SK-N-SH treated with all-trans-retinoic acid at 6 μM for 48 hours (cell line): Measurements from ENCODE around the gene MCM9.

Source experiments
- ATAC-seq: fragments of 200-7000 bp; cut with Tn5 transposase; 3 replicates; pipeline ENCODE4 v1.9.1; 2020; ENCODE audit warnings: mild to moderate bottlenecking, moderate library complexity
- ARNTL ChIP-seq: fragments of 450-650 bp; formaldehyde crosslinking; IDR thresholded peaks from 2 replicates; pipeline ENCODE4 v1.5.0; 2020; ENCODE audit warnings: low read depth, mild to moderate bottlenecking, moderate library complexity, borderline replicate concordance
- CSDC2 ChIP-seq: fragments of 250-450 bp; sonication (Bioruptor Pico); IDR thresholded peaks from 2 replicates; pipeline ENCODE4 v1.5.0; 2020; ENCODE audit warnings: mild to moderate bottlenecking, moderate library complexity
- ESRRG ChIP-seq: fragments of 250-450 bp; sonication (Bioruptor Pico); IDR thresholded peaks from 2 replicates; pipeline ENCODE4 v1.6.1; 2021; ENCODE audit warnings: mild to moderate bottlenecking
- GLIS3 ChIP-seq: fragments of 250-450 bp; sonication (Bioruptor Pico); IDR thresholded peaks from 2 replicates; pipeline ENCODE4 v1.5.0; 2020; ENCODE audit warnings: mild to moderate bottlenecking, moderate library complexity
- ISL1 ChIP-seq: fragments of 250-450 bp; sonication (Bioruptor Pico); IDR thresholded peaks from 2 replicates; pipeline ENCODE4 v2.1.2; 2022; ENCODE audit warnings: mild to moderate bottlenecking, moderate library complexity
- OSR1 ChIP-seq: fragments of 250-450 bp; sonication (Bioruptor Pico); IDR thresholded peaks from 2 replicates; pipeline ENCODE4 v1.8.0; 2022; ENCODE audit warnings: moderate library complexity, mild to moderate bottlenecking, inconsistent platforms
- PPARA ChIP-seq: fragments of 250-450 bp; sonication (Bioruptor Pico); IDR thresholded peaks from 2 replicates; pipeline ENCODE4 v1.5.0; 2020; ENCODE audit warnings: mild to moderate bottlenecking, borderline replicate concordance
- RARB ChIP-seq: fragments of 250-450 bp; sonication (Bioruptor Pico); IDR thresholded peaks from 2 replicates; pipeline ENCODE4 v1.8.0; 2021; ENCODE audit warnings: mild to moderate bottlenecking, moderate library complexity
- SNAI2 ChIP-seq: fragments of 250-450 bp; sonication (Bioruptor Pico); IDR thresholded peaks from 2 replicates; pipeline ENCODE4 v1.5.0; 2020; ENCODE audit warnings: mild to moderate bottlenecking, moderate library complexity
- TCF4 ChIP-seq: fragments of 250-450 bp; sonication (Bioruptor Pico); IDR thresholded peaks from 2 replicates; pipeline ENCODE4 v1.8.0; 2021; ENCODE audit warnings: mild to moderate bottlenecking, moderate library complexity, borderline replicate concordance
- TOX ChIP-seq: fragments of 250-450 bp; sonication (Bioruptor Pico); IDR thresholded peaks from 2 replicates; pipeline ENCODE4 v1.8.0; 2021; ENCODE audit warnings: mild to moderate bottlenecking, moderate library complexity, borderline replicate concordance
- ZC3H10 ChIP-seq: fragments of 250-450 bp; sonication (Bioruptor Pico); IDR thresholded peaks from 2 replicates; pipeline ENCODE4 v1.5.1; 2021; ENCODE audit warnings: mild to moderate bottlenecking, moderate library complexity
- ZFP3 ChIP-seq: fragments of 250-450 bp; sonication (Bioruptor Pico); IDR thresholded peaks from 2 replicates; pipeline ENCODE4 v1.5.0; 2020; ENCODE audit warnings: mild to moderate bottlenecking, moderate library complexity
- ZFP30 ChIP-seq: fragments of 450-650 bp; formaldehyde crosslinking; IDR thresholded peaks from 2 replicates; pipeline ENCODE4 v1.5.0; 2022; ENCODE audit warnings: mild to moderate bottlenecking, moderate library complexity
- ZNF70 ChIP-seq: fragments of 450-650 bp; formaldehyde crosslinking; IDR thresholded peaks from 2 replicates; pipeline ENCODE4 v1.5.0; 2020; ENCODE audit warnings: mild to moderate bottlenecking, moderate library complexity
- ZNF8 ChIP-seq: fragments of 450-650 bp; formaldehyde crosslinking; IDR thresholded peaks from 2 replicates; pipeline ENCODE4 v1.5.0; 2020; ENCODE audit warnings: mild to moderate bottlenecking, moderate library complexity
- TF ChIP-seq, protein P1 (sequence below): fragments of 250-450 bp; sonication (Bioruptor Pico); IDR thresholded peaks from 2 replicates; pipeline ENCODE4 v1.8.0; 2020; ENCODE audit warnings: mild to moderate bottlenecking, moderate library complexity, borderline replicate concordance
- TF ChIP-seq, protein P2 (sequence below): fragments of 250-450 bp; sonication (Bioruptor Pico); IDR thresholded peaks from 2 replicates; pipeline ENCODE4 v1.5.1; 2021; ENCODE audit warnings: mild to moderate bottlenecking, moderate library complexity
- TF ChIP-seq, protein P3 (sequence below): fragments of 250-450 bp; sonication (Bioruptor Pico); IDR thresholded peaks from 2 replicates; pipeline ENCODE4 v1.8.0; 2021; ENCODE audit warnings: low read depth, mild to moderate bottlenecking, moderate library complexity, borderline replicate concordance
- TF ChIP-seq, protein P4 (sequence below): fragments of 250-450 bp; sonication (Bioruptor Pico); IDR thresholded peaks from 2 replicates; pipeline ENCODE4 v1.5.1; 2020; ENCODE audit warnings: low read depth, mild to moderate bottlenecking, moderate library complexity

Gene MCM9

DNA sequence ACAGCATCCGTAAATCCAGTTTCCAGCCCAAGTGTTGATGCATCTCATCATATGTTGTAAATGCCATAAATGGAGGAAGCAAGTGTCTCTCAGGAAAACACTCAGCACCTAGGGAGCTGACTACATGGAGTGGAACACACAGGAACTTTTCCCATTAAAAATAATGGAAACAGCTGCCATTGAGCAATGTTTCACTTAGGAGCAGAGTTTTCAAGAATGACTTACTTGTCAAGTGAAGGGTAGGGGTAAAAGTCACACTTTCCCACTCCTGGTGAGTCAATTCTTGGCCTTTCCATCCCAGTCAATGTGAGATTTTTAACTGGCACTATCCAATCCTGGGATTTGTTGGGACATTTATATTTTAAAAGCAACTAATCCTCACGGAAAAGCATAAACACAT, 160.4 kb downstream of the MCM9 start (continued):
- TF ChIP-seq, protein P1, sequence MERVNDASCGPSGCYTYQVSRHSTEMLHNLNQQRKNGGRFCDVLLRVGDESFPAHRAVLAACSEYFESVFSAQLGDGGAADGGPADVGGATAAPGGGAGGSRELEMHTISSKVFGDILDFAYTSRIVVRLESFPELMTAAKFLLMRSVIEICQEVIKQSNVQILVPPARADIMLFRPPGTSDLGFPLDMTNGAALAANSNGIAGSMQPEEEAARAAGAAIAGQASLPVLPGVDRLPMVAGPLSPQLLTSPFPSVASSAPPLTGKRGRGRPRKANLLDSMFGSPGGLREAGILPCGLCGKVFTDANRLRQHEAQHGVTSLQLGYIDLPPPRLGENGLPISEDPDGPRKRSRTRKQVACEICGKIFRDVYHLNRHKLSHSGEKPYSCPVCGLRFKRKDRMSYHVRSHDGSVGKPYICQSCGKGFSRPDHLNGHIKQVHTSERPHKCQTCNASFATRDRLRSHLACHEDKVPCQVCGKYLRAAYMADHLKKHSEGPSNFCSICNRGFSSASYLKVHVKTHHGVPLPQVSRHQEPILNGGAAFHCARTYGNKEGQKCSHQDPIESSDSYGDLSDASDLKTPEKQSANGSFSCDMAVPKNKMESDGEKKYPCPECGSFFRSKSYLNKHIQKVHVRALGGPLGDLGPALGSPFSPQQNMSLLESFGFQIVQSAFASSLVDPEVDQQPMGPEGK (CRISPR knock-in tag) = no peak
- TF ChIP-seq, protein P2, sequence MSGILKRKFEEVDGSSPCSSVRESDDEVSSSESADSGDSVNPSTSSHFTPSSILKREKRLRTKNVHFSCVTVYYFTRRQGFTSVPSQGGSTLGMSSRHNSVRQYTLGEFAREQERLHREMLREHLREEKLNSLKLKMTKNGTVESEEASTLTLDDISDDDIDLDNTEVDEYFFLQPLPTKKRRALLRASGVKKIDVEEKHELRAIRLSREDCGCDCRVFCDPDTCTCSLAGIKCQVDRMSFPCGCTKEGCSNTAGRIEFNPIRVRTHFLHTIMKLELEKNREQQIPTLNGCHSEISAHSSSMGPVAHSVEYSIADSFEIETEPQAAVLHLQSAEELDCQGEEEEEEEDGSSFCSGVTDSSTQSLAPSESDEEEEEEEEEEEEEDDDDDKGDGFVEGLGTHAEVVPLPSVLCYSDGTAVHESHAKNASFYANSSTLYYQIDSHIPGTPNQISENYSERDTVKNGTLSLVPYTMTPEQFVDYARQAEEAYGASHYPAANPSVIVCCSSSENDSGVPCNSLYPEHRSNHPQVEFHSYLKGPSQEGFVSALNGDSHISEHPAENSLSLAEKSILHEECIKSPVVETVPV (CRISPR knock-in tag) = no peak
- no peak for TF ChIP-seq ZFP3 (CRISPR knock-in tag)

DNA sequence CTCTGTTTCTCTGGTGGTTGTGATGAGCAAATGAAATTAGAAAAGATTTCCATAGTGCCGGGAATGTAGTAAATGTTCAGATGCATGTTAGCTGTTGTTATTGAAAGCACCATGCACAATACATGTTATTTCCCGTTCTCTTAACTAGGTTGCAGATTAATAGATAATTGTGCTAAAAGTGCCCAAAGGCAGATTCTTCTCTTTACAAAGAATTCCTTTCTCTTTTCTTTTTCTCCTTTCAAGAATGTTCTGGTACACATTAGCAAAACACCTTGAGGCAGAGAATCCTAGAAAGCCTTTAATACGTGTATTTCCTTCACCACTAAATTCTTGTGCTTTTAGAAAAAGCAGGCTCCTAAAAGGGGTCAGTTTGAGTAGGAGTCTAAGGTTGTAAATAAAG, 162.1 kb downstream of the MCM9 start:
- ATAC-seq = no peak
- TF ChIP-seq ZNF70 (no peak), TCF4 (CRISPR knock-in tag) (no peak), ISL1 (CRISPR knock-in tag) (no peak), ZNF8 (CRISPR knock-in tag) (no peak), GLIS3 (CRISPR knock-in tag) (no peak), SNAI2 (CRISPR knock-in tag) (no peak), OSR1 (CRISPR knock-in tag) (no peak)
- TF ChIP-seq, protein P2 (CRISPR knock-in tag) = no peak

DNA sequence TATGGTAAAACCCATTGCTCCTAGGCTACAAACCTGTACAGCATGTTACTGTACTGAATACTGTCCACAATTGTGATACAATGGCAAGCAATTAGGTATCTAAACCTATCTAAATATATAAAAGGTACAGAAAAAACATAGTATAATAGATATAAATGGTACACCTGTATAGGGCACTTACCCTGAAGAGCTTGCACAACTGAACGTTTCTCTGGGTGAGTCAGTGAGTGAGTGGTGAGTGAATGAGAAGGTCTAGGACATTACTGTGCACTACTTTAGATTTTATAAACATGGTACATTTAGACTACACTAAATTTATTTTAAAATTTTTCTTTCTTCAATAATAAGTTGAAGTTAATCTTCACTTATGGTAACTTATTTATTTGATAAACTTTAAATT, 163.7 kb downstream of the MCM9 start:
- ATAC-seq = no peak
- TF ChIP-seq TCF4 (CRISPR knock-in tag) = no peak
- TF ChIP-seq ZFP3 (CRISPR knock-in tag) = no peak
- no peak for TF ChIP-seq ZFP30 (CRISPR knock-in tag)
- no peak for TF ChIP-seq ZC3H10
- TF ChIP-seq OSR1 (CRISPR knock-in tag) = no peak
- no peak for TF ChIP-seq CSDC2 (CRISPR knock-in tag)
- no peak for TF ChIP-seq ISL1 (CRISPR knock-in tag)
- TF ChIP-seq RARB (CRISPR knock-in tag) = no peak
- TF ChIP-seq SNAI2 (CRISPR knock-in tag) = no peak
- TF ChIP-seq ESRRG = no peak
- TF ChIP-seq, protein P1 (CRISPR knock-in tag) = no peak
- TF ChIP-seq GLIS3 (CRISPR knock-in tag) = no peak
- no peak for TF ChIP-seq PPARA (CRISPR knock-in tag)
- TF ChIP-seq, protein P2 (CRISPR knock-in tag) = no peak
- TF ChIP-seq, protein P3, sequence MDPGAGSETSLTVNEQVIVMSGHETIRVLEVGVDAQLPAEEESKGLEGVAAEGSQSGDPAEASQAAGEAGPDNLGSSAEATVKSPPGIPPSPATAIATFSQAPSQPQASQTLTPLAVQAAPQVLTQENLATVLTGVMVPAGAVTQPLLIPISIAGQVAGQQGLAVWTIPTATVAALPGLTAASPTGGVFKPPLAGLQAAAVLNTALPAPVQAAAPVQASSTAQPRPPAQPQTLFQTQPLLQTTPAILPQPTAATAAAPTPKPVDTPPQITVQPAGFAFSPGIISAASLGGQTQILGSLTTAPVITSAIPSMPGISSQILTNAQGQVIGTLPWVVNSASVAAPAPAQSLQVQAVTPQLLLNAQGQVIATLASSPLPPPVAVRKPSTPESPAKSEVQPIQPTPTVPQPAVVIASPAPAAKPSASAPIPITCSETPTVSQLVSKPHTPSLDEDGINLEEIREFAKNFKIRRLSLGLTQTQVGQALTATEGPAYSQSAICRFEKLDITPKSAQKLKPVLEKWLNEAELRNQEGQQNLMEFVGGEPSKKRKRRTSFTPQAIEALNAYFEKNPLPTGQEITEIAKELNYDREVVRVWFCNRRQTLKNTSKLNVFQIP (CRISPR knock-in tag) = no peak

DNA sequence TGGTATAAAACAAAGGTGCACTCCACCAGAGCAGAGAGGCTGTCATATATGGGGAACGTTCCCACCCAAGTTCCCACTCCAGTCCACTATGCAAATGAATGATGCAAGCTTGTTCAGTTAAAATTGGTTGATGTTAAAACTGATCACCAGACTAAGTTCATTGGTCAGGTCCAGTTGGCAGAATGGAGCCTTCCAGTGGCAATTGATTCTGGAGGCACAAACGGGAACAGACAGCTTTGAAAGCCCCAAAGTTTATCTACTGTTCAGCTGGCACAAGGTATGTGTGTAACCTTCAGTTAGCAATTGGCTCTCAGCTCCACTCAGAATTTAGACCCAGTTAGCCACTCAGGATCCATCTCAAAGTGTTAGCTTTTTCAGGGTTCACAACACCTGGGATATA, 164.1 kb downstream of the MCM9 start:
- ATAC-seq = no peak
- TF ChIP-seq GLIS3 (CRISPR knock-in tag) (no peak), CSDC2 (CRISPR knock-in tag) (no peak), SNAI2 (CRISPR knock-in tag) (no peak), TOX (CRISPR knock-in tag) (no peak), ZC3H10 (no peak), ARNTL (CRISPR knock-in tag) (no peak), ZFP30 (CRISPR knock-in tag) (no peak), RARB (CRISPR knock-in tag) (no peak)
- TF ChIP-seq, protein P4, sequence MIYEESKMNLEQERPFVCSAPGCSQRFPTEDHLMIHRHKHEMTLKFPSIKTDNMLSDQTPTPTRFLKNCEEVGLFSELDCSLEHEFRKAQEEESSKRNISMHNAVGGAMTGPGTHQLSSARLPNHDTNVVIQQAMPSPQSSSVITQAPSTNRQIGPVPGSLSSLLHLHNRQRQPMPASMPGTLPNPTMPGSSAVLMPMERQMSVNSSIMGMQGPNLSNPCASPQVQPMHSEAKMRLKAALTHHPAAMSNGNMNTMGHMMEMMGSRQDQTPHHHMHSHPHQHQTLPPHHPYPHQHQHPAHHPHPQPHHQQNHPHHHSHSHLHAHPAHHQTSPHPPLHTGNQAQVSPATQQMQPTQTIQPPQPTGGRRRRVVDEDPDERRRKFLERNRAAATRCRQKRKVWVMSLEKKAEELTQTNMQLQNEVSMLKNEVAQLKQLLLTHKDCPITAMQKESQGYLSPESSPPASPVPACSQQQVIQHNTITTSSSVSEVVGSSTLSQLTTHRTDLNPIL = no peak
- TF ChIP-seq, protein P2 (CRISPR knock-in tag) = no peak
